Activated CD4-positive, alpha-beta T cell treated with anti-CD3 and anti-CD28 coated beads, Interleukin-2, Interleukin-4, amounts not matched to agents 100 ng/mL and 50 ng/mL, durations not matched to agents 16 hours and 8 hours (primary cell): ENCODE results near the gene DOK7.

Experiments
- DNase-seq: peaks from one replicate; pipeline ENCODE4 v3.0.0-alpha.2; 2020; ENCODE audit warnings: low spot score

Gene DOK7

GRCh38 chr4:3462790-3463415, at the start of gene DOK7:
TSS of gene DOK7 (plus strand) at chr4:3463306. CDS start at chr4:3463376, 70 bp downstream.
- DNase-seq, result no peak

GRCh38 chr4:3413675-3414420, 49.3 kb upstream of the DOK7 start:
- no peak for DNase-seq

GRCh38 chr4:3414421-3415279, 48.5 kb upstream of the DOK7 start:
- DNase-seq, result no peak

GRCh38 chr4:3415471-3416141, 47.5 kb upstream of the DOK7 start:
- DNase-seq, result no peak

GRCh38 chr4:3416270-3416669, 46.8 kb upstream of the DOK7 start:
- DNase-seq, result no peak

GRCh38 chr4:3416821-3417221, 46.3 kb upstream of the DOK7 start:
- no peak for DNase-seq

GRCh38 chr4:3417448-3417847, 45.7 kb upstream of the DOK7 start:
- DNase-seq, result no peak

GRCh38 chr4:3418029-3418762, 44.9 kb upstream of the DOK7 start:
- peak; percentile 6 for DNase-seq

- DNase-seq, result no peak
These were observed 43.1 kb upstream of the DOK7 start for GRCh38 chr4:3419836-3420605.

- DNase-seq, result no peak
These were observed 42.5 kb upstream of the DOK7 start for GRCh38 chr4:3420606-3420955.

GRCh38 chr4:3420956-3421355, 42.1 kb upstream of the DOK7 start:
- no peak for DNase-seq

- DNase-seq, result no peak
These were observed 41.6 kb upstream of the DOK7 start for GRCh38 chr4:3421470-3421869.

GRCh38 chr4:3422241-3422801, 40.8 kb upstream of the DOK7 start:
- no peak for DNase-seq

- DNase-seq, result no peak
These were observed 40.3 kb upstream of the DOK7 start for GRCh38 chr4:3422808-3423297.

GRCh38 chr4:3423406-3423805, 39.7 kb upstream of the DOK7 start:
- DNase-seq, result no peak

- DNase-seq, result no peak
These were observed 39.2 kb upstream of the DOK7 start for GRCh38 chr4:3423952-3424351.

- no peak for DNase-seq
These were observed 38.5 kb upstream of the DOK7 start for GRCh38 chr4:3424522-3425095.

GRCh38 chr4:3426465-3427133, 36.5 kb upstream of the DOK7 start:
- DNase-seq, result no peak

- no peak for DNase-seq
These were observed 36.0 kb upstream of the DOK7 start for GRCh38 chr4:3427134-3427476.
